ENCODE measurements around the gene VPS13D.
"Not testable (repeated sequence)": the region's sequence is repeated elsewhere in the genome, so short reads cannot be mapped to it uniquely, and the experiment has no call there.

VPS13D gene

GRCh38 chr1:12453400-12454343 is 223.8 kb downstream of the VPS13D start:
- peak; percentile 60 for DNase-seq

DNA sequence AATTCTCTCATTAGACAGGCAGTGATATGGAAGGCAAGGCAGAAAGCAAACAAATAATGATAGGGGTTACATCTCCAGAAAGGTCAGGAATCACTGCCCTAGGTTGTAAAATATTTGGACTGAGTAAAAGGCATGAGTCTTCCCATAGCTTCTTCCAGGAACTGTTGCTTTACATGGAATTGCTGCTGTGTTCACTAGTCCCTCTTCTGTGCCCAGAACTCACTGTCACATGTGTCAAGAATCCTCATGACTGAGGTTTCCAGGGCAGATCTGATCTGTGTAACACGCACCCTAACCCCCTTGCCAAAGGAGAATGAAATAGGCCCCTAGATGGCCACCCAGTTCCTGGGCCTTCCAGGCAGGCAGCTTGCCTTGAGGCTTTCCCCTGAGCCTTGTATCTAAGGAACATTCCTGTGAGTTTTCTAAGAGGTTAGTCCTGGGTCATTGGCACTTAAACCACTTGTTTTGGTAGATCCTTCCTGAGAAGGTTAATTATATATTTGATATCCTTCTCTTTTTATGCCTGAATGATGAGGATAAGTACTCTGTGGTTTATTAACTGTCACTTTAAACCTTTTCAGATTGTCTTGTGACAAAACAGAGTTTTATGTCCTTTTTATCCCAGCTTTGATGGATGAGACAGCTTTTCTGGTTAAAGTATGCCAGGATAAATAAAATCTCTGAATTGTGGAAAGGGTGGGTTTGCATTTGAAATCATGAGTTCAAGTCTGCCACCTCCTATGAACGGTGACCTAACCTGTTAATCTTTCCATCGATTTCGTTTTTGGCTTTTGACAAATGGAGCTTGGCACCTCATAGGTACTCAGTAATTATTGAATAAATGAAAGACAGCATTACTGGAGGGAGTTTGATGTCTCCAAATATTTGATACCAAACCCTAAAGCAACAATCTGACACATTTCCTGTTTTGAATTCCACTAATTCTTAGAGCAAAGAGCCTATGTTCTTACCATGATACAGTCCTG is 224.9 kb downstream of the VPS13D start:
- DNase-seq, result no peak

DNA sequence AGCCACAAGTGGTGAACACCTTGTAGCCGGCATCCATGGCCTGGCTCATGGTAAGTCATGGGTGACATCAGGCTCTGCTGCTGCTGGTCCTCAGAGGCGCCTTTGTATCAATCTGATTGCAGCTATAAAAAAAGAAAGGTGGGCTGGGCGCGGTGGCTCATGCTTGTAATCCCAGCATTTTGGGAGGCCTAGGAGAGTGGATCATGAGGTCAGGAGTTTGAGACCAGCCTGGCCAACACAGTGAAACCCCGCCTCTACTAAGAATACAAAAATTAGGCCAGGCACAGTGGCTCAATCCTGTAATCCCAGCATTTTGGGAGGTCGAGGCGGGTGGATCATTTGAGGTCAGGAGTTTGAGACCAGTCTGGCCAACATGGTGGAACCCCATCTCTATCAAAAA is 226.3 kb downstream of the VPS13D start:
- DNase-seq, result not testable (repeated sequence)

DNA sequence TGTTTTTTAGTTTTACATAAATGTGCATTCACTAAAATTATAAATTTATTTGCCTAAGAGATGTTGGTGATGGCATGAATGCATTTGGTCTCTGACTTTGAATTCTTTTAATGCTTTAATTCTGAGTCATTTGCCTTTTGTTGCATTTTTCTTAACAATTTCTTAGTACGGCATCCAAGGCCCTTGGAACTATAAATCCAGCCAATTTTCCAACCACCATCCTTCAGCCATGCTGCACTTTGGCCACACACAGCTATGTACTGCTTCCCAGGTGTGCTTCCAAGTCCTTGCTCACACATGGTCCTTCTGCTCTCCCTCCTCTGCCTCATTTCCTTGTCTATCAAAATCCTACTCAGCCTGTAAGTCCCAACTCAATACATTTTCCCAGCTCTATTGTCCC is 227.1 kb downstream of the VPS13D start:
- no peak for DNase-seq

GRCh38 chr1:12457771-12458170 is 227.9 kb downstream of the VPS13D start:
- no peak for DNase-seq

GRCh38 chr1:12458571-12458970 is 228.7 kb downstream of the VPS13D start:
- DNase-seq, result peak; percentile 51

GRCh38 chr1:12460121-12460520 is 230.3 kb downstream of the VPS13D start:
- no peak for DNase-seq

DNA sequence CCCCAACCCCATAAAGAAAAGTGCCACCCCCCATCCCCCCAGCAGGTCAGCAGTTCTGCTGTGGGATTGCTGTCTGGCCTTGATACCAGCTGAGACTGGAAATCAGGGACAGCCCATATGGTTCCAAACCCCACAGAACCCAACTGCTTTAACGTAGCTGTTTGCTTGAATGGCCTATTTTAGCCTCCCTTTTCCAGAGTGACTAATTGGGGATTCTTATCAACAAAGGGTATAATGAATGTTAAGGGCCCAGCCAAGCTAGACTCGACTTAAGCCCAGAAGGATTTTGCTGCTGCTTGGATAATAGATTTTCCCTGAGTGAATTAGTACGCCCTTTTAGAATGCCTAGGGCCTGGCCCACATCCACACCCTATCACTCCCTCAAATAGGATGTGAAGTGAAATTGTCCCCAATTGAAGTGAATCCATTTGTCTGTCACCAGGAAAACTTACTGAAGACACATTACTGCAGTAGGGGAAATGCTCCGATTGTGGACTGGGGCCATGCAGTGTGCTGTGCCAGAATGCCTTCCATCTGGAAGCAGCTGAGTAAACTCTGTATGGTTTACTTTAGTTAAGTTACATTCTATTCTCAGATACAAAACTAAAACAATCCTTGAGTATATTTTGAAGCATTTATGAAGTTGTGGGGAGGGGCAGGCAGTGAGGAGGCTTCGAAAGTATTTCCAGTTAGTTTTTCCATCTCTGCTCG is 231.2 kb downstream of the VPS13D start:
- no peak for DNase-seq

GRCh38 chr1:12461754-12462153 is 231.9 kb downstream of the VPS13D start:
- DNase-seq, result no peak

DNA sequence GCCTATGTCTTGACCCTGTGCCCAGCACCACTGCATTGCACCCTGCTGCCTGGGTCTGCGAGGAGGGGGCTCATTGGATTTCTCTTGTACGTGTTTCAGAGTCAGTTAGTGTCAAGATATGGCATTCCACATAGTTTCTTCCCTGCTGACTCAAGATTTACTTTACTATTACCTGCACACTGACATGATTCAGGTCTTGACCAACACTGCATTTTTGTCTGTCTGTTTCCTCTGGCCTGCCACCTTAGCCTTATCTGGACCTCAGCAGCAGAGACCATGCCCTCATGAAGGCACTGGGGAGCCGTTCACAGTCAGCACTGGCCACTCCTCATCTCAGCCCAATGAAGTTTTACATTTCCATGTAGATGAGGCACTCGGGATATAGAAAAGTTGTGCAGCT is 232.8 kb downstream of the VPS13D start:
- DNase-seq, result no peak

- no peak for DNase-seq
Observed at GRCh38 chr1:12464045-12464461, 234.2 kb downstream of the VPS13D start.

DNA sequence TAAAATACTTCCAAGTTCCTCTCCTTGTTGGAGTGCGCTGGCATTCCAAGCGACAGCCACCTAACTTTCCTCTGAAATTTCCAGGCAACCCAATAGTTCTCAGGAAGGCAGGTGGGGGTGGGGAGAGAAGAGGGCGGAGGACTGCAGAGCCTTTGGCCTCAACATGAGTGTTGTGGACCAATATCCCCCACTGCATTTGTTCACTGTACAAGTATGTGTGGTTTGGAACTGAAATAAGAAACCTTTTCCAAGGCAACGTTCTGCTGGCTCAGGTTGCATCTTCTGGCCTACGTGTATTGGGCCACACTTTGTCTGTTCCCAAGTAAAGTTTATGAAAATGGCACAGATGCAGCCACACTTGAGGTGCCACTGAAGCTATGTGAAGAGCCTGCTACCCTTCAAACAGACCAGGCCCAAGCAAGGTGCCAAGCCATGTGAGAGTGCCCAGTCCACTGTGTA is 234.8 kb downstream of the VPS13D start:
- DNase-seq, result no peak

- no peak for DNase-seq
Observed at GRCh38 chr1:12465126-12465525, 235.3 kb downstream of the VPS13D start.

GRCh38 chr1:12466816-12467215 is 237.0 kb downstream of the VPS13D start:
- DNase-seq, result no peak

- DNase-seq, result no peak
Observed at GRCh38 chr1:12467570-12468286, 237.9 kb downstream of the VPS13D start.

DNA sequence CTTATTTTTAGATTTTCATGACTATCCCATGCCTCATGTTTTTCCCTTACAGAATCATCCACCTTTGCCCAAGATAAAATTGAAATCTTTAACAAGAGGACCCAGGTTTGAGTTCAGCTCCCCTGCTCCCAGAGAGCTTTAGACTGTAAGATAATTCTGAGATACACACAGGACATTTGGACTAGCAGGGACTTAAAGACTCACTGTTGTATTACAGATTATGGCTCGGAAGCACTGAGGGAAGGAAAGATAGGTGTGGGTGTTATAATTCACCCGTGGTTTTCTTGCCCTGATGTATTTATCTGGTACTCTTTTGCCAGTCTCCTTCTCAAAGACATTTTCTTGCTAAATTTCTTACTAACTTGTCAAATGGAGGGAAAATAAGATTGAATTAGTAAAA is 238.5 kb downstream of the VPS13D start:
- DNase-seq, result no peak

DNA sequence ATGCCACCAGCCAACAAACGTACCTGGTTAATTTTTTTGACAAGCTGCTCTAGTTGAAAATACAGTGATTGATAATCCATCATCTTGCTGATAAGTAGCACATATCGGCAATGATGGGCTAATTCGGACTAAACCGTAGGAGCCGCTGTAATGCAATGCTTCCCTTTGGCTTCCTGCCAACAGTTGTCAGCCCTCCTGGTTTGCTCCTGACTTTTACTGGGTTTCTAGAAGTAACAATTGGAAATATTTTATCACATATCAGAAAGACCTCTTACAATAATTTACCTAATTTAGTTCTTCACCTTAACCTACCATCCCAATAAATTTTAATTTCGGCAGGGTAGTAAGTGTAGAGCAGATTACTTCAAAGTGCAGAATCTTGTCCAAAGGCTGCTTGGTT is 239.7 kb downstream of the VPS13D start:
- no peak for DNase-seq

DNA sequence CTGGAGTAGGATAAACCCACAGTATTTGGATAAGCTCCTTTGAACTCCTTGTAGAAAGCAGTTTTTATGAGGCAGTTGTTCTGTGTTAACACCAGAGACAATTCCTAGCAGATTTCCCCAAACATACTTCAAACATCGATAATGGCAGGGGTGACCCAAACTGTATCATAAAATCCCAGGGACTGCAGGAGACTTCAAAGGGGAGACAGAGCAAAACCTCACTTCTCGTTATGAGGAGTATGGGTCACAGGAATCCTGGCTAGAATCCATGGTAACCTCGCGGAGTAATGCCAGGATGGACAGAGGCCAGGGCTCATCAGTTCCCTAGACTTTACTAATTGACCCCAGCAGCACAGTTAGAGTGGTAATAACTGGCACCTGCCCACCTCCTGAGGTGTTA is 240.2 kb downstream of the VPS13D start:
- DNase-seq, result no peak

- DNase-seq, result not testable (repeated sequence)
Observed at GRCh38 chr1:12470916-12471315, 241.1 kb downstream of the VPS13D start.

DNA sequence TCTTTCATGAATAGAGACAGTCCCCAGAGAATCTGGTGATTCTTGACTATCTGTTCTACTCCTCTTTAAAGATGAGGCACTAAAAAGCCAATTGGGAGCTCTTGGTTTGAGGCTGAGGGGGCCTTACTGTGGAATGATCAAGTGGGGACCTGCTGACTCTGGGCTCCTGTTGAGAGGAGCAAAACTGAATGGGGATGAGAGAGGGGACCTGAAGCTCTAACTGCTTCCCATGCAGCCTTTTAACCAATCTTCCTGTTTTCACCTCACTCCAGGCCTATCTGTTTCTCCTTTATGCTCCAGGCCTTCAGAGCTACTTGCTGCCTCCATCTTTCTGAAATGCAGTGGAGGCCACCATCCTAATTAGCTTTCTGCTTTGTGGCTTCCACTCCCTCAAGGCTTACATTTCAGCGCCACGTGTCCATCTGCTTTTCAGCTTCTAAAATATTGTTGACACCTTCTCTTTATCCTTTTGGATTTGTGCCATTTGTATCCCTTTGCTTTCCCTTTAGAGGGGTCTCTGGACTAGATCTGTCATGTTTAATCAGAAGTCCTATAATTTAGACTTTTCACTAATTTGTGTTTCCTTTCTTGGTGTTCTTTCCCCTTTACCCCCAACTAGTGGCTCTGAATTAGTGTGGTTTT is 242.4 kb downstream of the VPS13D start:
- DNase-seq, result no peak

DNA sequence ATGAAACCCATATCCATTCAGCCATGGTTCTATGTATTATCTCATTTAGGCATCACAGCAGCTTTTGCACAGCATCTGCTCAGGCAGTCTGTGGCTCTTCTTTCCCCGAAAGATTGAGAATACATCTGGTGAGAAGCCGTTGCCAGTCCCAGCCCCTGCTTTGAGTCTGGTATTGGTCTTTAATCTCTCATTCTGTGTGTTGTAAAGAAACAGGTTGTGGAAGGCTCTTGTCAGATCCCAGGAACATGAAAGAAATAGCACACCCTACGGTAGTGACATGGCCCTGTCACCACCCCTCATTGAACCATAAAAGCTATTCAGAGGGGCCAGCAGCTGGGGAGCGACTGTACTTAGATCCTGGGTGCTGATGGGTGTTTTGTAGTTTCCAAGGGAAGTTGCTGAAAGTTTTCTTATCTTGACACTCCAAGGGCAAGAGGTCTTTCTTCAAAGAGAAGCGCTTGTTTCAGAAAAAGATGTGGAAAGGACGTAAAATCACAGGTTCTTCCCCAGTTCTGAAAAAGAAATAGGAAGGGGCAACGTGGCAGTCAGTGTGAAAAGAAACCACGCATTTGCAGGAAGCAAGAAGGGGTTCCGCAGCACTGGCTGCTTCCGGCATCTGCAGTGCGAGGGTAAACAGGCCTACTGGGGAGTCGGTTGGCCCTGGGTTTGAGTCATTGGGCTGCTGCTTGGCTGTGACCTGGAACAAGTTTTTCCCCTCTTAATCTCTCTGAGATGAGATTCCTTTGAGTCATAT is 243.1 kb downstream of the VPS13D start:
- DNase-seq, result peak; percentile 86
